Myocyte (in vitro differentiated cells): ENCODE results near the gene ATG2B. TPM values are rescaled to one million over a fixed set of nuclear protein-coding genes. Genes with fewer than 3 reads are reported as not detected.

Experiments
- DNase-seq: peaks from one replicate; pipeline ENCODE4 v3.0.0-alpha.2; 2012; ENCODE audit warnings: low read depth
- total RNA-seq: library from RNA; depleted of rRNA; stranded (reverse); fragments of >200 nt; gene quantifications from 2 replicates; pipeline ENCODE4 v1.2.3, GENCODE V29; 2014

The ATG2B gene
- total RNA-seq, 1 donor from 2014 or later, result 18.1 TPM

GRCh38 chr14:96271421-96271762 lies 91.7 kb downstream of the ATG2B start:
- no peak for DNase-seq

- DNase-seq, result no peak
These were observed 92.3 kb downstream of the ATG2B start for GRCh38 chr14:96270565-96271420.

GRCh38 chr14:96269359-96269710 lies 93.8 kb downstream of the ATG2B start:
- no peak for DNase-seq

GRCh38 chr14:96268431-96269358 lies 94.4 kb downstream of the ATG2B start:
- peak; percentile 49 for DNase-seq

GRCh38 chr14:96267916-96268315 lies 95.2 kb downstream of the ATG2B start:
- DNase-seq, result no peak

GRCh38 chr14:96267336-96267735 lies 95.8 kb downstream of the ATG2B start:
- DNase-seq, result peak; percentile 56

GRCh38 chr14:96265383-96266095 lies 97.6 kb downstream of the ATG2B start:
- DNase-seq, result no peak

GRCh38 chr14:96264853-96265252 lies 98.3 kb downstream of the ATG2B start:
- no peak for DNase-seq

- no peak for DNase-seq
These were observed 99.0 kb downstream of the ATG2B start for GRCh38 chr14:96264200-96264553.

- DNase-seq, result no peak
These were observed 99.6 kb downstream of the ATG2B start for GRCh38 chr14:96263347-96264199.

GRCh38 chr14:96261772-96262655 lies 101.1 kb downstream of the ATG2B start:
- peak; percentile 72 for DNase-seq

- DNase-seq, result no peak
These were observed 102.1 kb downstream of the ATG2B start for GRCh38 chr14:96261053-96261452.

- DNase-seq, result peak; percentile 70
These were observed 102.8 kb downstream of the ATG2B start for GRCh38 chr14:96260341-96260821.

GRCh38 chr14:96257900-96258299 lies 105.2 kb downstream of the ATG2B start:
- no peak for DNase-seq

GRCh38 chr14:96257056-96257455 lies 106.1 kb downstream of the ATG2B start:
- DNase-seq, result no peak

GRCh38 chr14:96256407-96256806 lies 106.7 kb downstream of the ATG2B start:
- DNase-seq, result no peak

- DNase-seq, result peak; percentile 53
These were observed 107.4 kb downstream of the ATG2B start, which contains the start of gene BDKRB1 for GRCh38 chr14:96255501-96256366. BDKRB1 (plus strand) TSS chr14:96256210; CDS start chr14:96263683, 7,473 bp downstream.

GRCh38 chr14:96254687-96255086 lies 108.5 kb downstream of the ATG2B start:
- no peak for DNase-seq
